SKM-1 (cell line): ENCODE results near the gene FBLN5.

ENCODE experiments used
- DNase-seq: peaks from one replicate; lab custom pipeline; 2025; ENCODE audit not compliant: unreplicated experiment; lab: John Stamatoyannopoulos, UW

Gene FBLN5, protein sequence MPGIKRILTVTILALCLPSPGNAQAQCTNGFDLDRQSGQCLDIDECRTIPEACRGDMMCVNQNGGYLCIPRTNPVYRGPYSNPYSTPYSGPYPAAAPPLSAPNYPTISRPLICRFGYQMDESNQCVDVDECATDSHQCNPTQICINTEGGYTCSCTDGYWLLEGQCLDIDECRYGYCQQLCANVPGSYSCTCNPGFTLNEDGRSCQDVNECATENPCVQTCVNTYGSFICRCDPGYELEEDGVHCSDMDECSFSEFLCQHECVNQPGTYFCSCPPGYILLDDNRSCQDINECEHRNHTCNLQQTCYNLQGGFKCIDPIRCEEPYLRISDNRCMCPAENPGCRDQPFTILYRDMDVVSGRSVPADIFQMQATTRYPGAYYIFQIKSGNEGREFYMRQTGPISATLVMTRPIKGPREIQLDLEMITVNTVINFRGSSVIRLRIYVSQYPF

DNA sequence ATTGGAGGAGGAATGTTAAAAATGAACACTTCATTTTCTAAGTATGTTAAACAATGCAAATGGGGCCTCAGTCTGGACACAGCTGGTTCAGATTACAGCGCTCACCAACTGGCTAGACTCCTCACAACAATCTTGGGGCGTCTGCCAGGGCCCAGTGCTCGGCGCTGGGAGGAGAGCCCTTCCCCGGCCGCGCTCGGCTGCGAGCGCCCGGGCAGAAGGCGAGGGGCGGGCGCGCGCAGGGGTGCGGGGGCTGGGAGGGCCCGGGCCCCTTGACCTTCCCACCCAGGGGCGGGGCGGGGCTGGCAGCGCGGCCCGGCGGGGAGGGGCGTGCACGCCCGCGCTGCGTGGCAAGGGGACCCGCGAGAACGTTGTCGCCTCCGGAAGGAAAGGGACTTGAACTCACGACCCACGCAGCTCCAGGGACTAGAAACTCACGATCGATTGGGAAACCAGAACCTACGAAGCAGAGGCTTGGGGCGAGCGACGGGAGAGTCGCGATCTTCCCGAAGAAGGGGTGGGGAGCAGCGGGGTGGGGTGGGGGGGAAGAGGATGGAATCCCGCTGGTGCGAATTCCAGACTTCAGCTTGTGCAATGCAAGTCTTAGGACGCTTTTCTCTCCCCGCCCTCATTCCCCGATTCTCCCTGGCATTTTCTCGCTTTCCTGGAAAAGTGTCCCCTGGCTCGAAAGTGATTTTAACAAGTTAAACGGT is at the start of gene FBLN5:
Gene FBLN5 (minus strand): TSS at position 220 of the 710 bp plus-strand sequence. CDS start 465 bp downstream, outside the sequence.
- DNase-seq, result no peak

DNA sequence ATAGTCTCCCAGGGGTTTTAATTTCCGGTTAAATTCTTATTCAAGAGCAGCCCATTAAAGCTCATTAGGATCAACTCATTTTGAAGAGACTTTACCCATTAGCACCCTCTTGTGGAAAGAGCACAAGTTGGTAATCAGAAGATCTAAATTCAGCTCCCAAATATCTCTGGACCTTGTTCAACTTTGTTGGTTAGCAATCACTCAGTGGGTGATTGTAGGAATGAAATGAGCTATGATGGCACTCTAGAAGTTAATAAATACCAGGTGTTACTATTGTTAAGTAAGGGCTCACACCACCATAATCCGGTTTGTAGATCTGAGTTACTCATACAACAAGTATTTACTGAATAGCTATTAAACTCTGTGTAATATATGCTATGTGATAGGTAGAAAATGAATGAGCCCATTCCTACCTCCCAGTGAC is 49.5 kb upstream of the FBLN5 start:
- DNase-seq, result no peak

DNA sequence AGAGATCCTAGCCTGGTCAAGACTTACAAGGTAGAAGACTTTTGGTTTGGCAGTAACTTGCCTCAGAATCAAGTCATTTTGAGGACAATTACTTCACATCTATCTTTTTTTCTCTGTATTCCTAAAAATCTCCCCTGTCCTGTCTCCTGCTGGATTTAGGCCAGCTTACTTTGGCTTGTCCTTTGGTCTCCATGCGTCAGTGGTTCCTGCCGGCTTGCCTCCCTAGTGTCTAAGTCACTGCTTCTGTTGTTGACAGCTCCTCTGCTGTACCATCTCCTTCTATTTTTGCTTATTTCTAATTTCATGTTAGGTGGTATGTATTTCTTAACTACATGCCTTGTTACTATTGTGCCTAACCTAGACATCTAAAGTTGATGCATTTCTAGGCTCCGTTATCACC is 39.7 kb upstream of the FBLN5 start:
- DNase-seq, result no peak

DNA sequence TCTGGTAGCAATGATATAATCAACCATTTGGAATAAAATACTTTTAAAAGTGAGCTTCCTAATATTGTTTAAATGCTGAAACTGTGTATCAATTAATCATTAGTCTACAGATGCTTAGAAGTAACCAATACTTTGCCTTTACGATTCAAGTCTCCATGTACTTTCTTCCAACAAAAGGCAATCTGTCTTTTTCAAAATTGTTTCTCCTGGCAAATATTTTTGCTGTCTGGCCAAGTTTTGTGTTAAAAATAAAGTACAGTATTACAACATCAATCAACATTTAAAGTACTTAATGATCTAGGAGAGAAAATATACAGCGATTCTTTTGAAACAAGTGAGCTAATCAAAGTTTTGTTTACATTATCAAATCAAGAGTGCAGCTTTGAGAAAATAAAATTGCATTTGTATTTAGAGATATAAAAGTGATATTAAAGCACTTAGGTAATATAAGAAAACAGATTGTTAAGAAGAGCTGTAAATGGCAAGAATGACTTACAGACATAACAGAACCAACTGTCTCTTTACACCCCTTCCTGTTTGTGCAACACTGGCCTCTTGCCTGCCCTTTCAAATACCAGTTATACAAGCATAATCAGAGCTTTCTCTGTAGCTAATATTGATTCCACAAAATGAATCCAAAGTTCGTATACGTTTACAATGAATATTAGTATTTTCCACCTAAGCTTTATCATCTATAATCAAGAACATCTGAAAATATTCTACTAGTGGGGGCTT is 38.2 kb upstream of the FBLN5 start:
- no peak for DNase-seq

DNA sequence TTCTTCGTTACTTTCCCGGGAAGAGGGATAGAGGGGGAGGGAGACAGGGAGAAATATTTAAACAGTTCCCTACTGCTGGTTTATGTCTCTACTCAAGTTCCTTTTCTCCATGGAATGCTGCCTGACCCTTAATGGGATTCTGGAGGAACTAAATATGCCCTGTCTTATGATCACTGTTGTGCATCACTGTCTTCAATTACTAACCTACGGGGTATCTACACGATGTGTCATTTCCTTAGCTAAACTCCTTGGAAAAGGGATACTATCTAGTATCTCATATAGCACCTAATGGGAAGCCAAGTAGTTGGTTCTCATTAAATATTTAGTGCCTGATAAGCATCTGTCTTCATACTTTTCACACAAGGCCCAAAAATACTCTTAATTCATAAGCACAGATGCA is 37.5 kb upstream of the FBLN5 start:
- DNase-seq, result no peak

DNA sequence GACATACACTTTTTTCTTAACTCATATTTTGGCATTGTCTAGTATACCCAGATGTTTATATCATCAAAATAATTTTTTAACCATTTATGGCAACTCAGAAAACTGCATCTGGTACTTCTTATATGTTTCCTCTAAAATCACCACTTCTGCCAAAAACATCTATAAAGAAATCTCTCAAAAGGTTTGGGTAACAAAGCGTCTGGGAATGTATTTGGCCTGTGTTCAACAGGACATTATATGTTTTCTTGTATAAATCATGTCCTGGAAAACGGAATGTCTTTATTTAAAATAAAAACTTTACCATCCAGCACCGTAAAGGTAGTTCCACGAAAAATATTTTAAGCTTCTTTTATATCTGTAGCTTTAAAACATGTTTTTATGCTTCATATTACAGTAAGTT is 36.1 kb upstream of the FBLN5 start:
- no peak for DNase-seq

DNA sequence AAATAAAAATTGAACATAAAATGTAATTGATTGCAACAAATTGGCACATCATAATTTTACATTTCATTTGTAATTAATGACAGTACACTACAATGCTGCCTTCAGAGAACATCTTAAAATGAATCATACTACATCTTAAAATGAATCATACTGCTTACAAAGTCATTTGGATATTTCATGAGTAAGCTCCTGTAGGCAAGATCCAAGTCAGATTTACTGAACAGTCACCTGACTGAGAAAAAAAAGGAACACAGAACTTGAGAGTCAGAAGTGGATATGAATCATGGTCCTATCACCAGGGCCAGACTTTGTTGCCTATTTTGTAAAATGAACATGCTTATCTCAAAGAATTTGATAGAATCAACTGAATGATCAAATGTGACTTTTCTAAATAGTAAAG is 32.7 kb upstream of the FBLN5 start:
- DNase-seq, result no peak

DNA sequence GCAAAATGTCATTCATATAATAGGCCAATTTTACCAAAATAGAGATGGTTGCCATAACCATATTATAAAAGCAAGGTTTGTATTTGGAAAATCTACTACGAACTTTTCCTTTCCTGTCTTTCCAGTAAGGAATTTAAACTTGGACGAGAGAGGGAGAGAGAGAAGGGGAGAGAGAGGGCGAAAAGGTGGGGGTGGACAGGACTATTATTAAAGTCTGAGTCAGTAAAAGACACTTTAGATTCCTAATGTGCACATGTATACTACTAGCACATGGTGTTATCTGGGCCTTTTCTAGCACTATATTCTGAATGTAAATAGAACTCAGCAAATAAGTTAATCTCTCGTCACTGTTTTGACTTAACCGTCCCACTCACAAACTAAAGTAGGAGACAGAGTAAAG is 30.4 kb upstream of the FBLN5 start:
- no peak for DNase-seq

DNA sequence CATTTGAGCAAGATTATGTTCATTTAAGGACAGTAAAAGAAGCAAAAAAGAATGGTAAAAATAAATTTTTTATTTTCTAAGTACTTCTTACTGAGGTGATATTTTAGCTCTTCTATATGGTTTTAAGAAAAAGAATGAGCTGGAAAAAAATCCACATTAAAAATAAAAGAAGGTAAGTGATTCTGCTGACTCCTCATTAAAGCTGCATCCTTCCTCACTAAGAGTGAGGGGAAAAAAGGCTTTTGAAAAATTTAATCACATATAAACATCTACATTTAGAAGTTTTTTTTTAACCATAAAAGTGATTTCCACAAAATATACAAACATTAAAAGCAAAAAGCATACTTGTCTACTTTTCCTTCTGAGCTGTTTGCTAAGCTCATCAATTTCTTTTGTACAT is 28.3 kb upstream of the FBLN5 start:
- DNase-seq, result no peak

DNA sequence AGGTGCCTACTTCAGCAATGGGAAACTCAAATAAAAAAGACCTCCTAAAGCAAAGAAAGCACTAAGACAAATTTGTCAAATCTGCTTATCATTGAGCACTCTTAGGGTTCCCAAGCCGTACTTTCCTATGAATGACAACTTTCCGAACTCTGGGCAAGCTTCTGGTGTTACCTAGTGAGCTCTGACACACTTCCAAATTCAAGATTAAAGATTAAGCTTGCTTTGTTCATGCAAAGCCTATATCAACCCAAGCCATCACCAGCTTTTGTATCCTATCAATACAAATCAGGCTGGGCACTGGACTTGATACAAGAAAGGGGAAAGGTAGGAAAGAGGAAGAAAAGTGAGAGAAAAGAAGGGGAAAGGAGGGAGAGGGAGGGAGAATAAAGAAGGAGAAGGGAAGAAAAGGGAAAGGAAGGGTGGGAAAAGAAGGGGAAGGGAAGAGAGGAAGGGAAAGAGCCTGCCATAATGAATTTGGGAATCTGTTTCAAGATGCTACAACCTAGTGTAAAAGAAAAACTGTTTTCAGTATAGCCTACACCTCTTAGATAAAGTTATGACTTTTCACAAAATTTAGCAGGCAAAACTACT is 23.8 kb upstream of the FBLN5 start:
- no peak for DNase-seq

DNA sequence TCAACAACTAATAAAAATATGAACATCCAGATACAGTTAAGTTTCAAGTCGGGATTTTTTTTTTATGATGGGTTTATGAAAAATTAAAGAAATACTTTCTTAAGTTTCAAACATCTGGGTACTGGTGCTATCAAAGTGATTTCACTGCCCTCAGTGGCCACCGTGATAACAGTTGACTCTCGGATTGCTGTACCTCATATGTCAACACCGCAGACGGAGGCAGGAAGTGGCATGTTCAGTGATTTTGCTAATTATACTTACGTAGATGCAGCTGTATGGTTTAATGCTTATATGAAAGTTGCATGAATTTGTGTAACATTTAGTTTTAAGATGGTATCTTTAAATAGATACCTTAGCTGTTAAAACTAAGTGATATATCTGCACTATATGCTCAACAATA is 20.8 kb upstream of the FBLN5 start:
- DNase-seq, result no peak

DNA sequence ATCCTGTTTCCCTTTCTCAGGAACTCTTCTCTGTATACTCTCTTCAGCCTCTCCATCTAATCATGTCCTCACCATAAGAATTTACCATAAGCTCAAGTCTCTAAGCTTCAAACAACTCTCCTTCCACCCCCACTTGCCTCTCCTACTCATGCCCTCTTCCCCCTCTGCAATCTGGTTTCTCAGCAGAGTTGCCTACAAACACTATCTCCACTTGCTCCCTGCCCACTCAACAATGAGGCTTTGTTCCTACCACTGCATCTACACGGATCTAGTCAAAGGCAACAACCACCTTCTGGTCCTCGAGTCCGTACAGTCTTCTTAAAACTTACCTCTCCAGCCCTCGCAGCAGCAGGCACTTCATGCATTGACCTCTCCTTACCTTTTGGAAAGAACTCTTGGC is 17.2 kb upstream of the FBLN5 start:
- DNase-seq, result no peak

DNA sequence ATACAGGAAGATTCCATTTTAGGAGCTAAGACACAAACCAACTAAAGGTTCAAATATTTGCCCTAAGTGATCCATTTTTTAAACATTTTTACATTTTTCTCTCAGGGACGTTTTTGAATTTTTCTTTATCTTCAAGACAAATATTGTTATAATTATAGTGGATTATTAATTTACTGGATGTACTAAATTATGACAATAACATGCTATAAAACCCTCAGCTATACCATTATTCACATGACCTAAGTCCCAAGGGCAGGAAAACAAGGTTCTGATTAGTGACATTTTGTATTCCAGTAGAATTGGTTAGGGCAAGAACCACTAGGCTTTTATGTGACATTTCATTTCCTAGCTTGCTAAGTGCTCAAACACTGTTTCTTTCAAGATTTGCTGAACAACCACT is 16.5 kb upstream of the FBLN5 start:
- no peak for DNase-seq

DNA sequence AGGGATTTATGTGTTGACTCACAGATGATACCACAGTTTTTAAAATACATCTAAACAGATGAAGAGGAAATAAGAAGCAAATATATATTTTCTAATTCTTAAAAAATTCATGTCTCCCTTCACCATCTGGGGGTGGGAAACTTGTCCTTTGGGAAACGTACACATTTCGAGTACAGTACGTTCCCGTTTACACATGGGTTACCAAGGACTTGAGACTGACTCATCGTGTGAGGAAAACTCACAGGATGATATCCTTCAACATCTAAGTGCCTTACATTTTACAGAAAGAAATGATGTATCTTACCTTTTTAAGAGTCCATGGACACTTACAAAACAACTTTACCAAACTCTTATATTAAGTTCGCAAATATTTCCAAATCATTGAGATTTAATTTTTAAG is 16.0 kb upstream of the FBLN5 start:
- no peak for DNase-seq

DNA sequence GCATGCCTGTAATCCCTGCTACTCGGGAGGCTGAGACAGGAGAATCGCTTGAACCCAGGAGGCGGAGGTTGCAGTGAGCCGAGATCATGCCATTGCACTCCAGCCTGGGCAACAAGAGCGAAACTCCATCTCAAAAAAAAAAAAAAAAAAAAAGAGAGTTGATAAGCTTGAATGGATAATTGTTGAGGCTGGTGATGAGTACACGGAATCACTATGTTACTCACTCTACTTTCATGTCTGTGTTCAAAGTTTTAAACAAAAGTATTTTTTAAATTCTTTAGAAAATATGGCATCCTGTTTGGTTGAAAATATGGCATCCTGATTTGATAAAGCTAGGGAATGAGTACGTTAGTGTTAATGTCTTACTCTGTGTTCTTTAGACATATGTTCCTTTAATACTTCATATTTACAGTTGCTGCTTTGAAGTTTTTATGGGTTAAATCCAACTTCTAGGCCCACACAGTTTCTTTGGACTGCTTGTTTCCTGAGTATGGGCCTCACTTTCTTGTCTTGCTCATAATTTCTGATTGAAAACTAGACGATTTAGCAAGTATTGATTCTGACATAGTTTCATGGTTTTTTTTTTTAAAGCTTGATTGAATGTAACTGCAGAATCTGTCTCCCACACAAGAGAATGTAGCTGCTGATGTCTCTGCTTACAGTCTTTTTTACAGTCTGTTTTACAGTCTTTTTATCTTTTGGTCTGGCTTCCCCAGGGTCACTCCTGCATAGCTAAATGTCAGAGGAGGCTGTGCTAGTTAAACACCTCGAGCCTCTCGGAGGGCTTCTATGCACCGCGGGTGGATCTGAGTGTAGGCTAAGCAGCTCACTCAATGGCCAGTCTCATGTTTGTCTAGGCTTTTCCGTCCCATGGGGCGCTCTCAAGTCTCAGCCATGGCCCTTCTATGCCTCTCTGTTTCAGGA is 14.1 kb upstream of the FBLN5 start:
- DNase-seq, result no peak

DNA sequence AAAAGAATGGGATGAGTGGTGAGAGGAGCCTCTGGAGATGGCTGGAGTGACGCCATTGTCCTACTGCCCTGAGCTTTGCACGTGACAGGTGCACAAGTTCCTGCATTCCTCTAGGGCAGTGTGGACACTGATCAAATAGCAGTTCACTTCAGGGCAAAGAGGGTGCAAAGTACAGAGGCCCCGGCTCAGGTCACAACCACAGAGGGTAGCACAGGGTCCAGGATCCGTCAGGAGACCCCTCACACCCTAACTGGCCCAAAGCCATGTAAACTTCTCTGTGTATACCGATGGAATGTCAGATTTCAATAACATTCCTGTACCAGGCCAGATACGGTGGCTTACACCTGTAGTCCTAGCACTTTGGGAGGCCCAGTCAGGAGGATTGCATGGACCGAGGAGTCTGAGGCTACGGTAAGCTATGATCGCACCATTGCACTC is 10.4 kb upstream of the FBLN5 start:
- no peak for DNase-seq

DNA sequence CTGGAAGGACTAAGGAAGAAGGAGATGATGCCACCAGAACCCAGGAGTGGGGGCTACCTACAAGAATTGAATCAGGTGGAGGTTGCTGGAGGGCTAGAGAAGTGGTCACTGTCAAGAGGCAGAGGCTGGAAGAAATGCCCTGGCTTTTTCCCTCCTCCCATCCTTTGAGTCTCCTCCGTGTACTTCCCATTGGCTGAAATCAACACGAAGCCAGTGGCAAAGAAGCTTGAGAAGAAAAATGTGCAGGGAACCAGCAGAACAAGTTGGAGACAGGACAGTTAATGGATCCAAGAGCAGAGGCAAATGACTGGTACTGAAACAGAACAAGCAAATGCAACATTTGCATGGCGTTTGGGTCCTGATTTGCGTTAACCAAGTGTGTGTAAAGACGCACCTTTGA is 9.1 kb upstream of the FBLN5 start:
- DNase-seq, result no peak

DNA sequence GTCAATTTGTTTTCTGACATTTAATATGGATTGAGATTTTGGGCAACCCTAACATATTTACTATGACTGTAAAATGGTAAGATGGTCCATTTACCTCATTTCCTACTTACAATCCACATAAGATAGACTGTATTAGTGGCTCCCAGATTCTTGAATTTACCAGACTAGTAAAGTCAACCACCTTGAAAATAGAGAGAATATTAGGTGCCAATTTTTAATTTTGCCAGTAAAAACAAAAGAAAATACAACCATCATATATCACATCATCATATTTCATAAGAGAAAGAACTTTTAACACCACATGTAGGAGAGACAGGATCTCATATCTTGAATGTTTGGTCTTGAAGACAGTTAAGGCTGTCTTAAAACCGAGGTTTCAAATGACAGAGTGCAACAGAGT is 7.7 kb upstream of the FBLN5 start:
- no peak for DNase-seq

DNA sequence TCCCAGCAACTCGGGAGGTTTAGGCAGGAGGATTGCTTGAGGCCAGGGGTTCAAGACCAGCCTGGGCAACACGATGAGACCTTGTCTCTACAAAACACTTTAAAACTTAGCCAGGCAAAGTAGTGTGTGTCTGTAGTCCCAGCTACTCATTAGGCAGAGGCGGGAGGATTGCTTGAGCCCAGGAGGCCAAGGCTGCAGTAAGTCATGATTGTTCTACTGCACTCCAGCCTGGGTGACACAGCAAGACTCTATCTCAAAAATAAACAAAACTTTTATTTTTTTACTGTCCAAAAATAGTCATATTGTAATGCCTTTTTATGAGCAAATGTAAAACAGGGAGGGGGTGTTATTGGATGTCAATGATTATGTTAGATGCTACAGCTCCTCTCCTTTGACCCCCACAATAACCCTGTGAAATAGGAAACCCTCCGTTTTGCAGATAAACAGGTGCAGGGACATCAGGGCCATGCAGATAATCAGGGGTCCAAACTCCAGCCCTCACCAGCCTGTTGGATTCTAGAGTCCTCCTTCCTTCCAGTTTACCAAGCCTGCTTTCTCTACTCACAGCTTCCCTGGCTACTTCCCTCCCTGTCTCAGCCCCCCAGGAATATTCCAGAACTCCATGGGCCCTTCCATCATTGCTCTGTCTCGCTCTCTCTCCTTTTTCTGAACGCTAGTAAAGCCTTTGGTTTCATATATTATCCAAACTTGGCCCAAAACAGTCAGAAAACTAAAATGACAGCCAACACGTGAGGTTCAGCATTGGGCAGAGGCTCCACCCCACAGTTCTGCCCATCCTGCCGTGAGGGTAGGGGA is 5.9 kb upstream of the FBLN5 start:
- no peak for DNase-seq
